ENCODE results near the gene SRM. TPM values are rescaled to one million over a fixed set of nuclear protein-coding genes. Genes with fewer than 3 reads are reported as not detected.
A peak's percentile ranks its signal among the peaks of the same experiment; 100 is the strongest.

SRM gene
- total and polyA plus RNA-seq, 2 of the 13 experiments (the other 11 are each of a cell fraction or from before 2014, with no cell fraction given) = 27.9 to 31.8 TPM

DNA sequence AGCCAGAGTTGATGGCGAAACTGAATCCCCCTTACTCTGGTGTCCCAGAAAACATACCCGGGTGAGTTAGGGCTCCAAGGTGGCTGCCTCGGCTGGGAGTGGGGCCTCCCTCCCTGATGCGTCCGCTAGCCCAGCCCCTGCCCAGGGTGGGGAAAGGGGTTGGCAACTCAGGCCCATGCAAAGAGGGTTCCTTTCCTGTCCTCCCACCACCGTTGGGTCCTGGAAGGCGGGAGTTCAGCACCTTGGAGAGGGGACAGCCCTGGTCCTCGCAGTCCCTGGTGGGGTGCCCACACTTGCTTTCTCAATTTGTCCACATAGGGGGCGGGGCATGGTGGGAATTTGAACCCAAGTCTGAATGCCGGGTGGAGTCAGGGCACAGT lies 6.1 kb downstream of the SRM start (continued):
- TF ChIP-seq TSC22D2 (CRISPR knock-in tag; IDR thresholded peaks at IDR 0.05; ENCODE audit: borderline replicate concordance) (no peak), ELF3 (CRISPR knock-in tag; IDR thresholded peaks at IDR 0.05) (no peak), NR2C2 (CRISPR knock-in tag; IDR thresholded peaks at IDR 0.05; ENCODE audit: borderline replicate concordance) (no peak), SMYD3 (CRISPR knock-in tag; IDR thresholded peaks at IDR 0.05) (no peak), PAF1 (CRISPR knock-in tag; IDR thresholded peaks at IDR 0.05) (no peak), RBAK (CRISPR knock-in tag; IDR thresholded peaks at IDR 0.05) (no peak), BCL6 (CRISPR knock-in tag; IDR thresholded peaks at IDR 0.05) (no peak), KMT2B (CRISPR knock-in tag; IDR thresholded peaks at IDR 0.05) (no peak), AGO2 (optimal IDR thresholded peaks at IDR 0.05; ENCODE audit: low read depth, low read length) (peak; percentile 0), ZSCAN21 (CRISPR knock-in tag; IDR thresholded peaks at IDR 0.05; ENCODE audit: borderline replicate concordance) (no peak), KIAA2018 (CRISPR knock-in tag; IDR thresholded peaks at IDR 0.05; ENCODE audit: borderline replicate concordance) (no peak), ZNF790 (CRISPR knock-in tag; IDR thresholded peaks at IDR 0.05; ENCODE audit: borderline replicate concordance) (no peak), ZNF326 (CRISPR knock-in tag; IDR thresholded peaks at IDR 0.05; ENCODE audit: borderline replicate concordance) (no peak), GABPB1 (CRISPR knock-in tag; IDR thresholded peaks at IDR 0.05) (no peak), NR1H2 (CRISPR knock-in tag; IDR thresholded peaks at IDR 0.05; ENCODE audit: borderline replicate concordance, low read depth) (0 out of 2 replicates have a peak, but pooled peaks have one; percentile 26)
- TF ChIP-seq, protein P1, sequence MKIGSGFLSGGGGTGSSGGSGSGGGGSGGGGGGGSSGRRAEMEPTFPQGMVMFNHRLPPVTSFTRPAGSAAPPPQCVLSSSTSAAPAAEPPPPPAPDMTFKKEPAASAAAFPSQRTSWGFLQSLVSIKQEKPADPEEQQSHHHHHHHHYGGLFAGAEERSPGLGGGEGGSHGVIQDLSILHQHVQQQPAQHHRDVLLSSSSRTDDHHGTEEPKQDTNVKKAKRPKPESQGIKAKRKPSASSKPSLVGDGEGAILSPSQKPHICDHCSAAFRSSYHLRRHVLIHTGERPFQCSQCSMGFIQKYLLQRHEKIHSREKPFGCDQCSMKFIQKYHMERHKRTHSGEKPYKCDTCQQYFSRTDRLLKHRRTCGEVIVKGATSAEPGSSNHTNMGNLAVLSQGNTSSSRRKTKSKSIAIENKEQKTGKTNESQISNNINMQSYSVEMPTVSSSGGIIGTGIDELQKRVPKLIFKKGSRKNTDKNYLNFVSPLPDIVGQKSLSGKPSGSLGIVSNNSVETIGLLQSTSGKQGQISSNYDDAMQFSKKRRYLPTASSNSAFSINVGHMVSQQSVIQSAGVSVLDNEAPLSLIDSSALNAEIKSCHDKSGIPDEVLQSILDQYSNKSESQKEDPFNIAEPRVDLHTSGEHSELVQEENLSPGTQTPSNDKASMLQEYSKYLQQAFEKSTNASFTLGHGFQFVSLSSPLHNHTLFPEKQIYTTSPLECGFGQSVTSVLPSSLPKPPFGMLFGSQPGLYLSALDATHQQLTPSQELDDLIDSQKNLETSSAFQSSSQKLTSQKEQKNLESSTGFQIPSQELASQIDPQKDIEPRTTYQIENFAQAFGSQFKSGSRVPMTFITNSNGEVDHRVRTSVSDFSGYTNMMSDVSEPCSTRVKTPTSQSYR (CRISPR knock-in tag; IDR thresholded peaks at IDR 0.05; ENCODE audit: borderline replicate concordance) = peak; percentile 20; the same call in 1 of the 2 replicates
- TF ChIP-seq, protein P2, sequence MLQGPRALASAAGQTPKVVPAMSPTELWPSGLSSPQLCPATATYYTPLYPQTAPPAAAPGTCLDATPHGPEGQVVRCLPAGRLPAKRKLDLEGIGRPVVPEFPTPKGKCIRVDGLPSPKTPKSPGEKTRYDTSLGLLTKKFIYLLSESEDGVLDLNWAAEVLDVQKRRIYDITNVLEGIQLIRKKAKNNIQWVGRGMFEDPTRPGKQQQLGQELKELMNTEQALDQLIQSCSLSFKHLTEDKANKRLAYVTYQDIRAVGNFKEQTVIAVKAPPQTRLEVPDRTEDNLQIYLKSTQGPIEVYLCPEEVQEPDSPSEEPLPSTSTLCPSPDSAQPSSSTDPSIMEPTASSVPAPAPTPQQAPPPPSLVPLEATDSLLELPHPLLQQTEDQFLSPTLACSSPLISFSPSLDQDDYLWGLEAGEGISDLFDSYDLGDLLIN (CRISPR knock-in tag; IDR thresholded peaks at IDR 0.05; ENCODE audit: borderline replicate concordance) = no peak
- TF ChIP-seq, protein P3, sequence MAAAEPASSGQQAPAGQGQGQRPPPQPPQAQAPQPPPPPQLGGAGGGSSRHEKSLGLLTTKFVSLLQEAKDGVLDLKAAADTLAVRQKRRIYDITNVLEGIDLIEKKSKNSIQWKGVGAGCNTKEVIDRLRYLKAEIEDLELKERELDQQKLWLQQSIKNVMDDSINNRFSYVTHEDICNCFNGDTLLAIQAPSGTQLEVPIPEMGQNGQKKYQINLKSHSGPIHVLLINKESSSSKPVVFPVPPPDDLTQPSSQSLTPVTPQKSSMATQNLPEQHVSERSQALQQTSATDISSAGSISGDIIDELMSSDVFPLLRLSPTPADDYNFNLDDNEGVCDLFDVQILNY (CRISPR knock-in tag; conservative IDR thresholded peaks at IDR 0.05) = peak; percentile 60; the same call in 1 of the 2 replicates
